ENCODE results near the gene METTL24.

Gene METTL24

GRCh38 chr6:110378552-110378951, 20.4 kb upstream of the METTL24 start:
- TF ChIP-seq CTCF (IDR thresholded peaks at IDR 0.05) (no peak), ZFX (IDR thresholded peaks at IDR 0.05; ENCODE audit: borderline replicate concordance) (no peak)

GRCh38 chr6:110369066-110369465, 10.9 kb upstream of the METTL24 start:
- no peak overlapping the region for H3K27ac ChIP-seq
- TF ChIP-seq CTCF (IDR thresholded peaks at IDR 0.05) = no peak
- TF ChIP-seq ZFX (IDR thresholded peaks at IDR 0.05; ENCODE audit: borderline replicate concordance) = no peak

More at GRCh38 chr6:110378552-110378951, 20.4 kb upstream of the METTL24 start:
- H3K27ac ChIP-seq = no peak overlapping the region

GRCh38 chr6:110368284-110368683, 10.1 kb upstream of the METTL24 start:
- no peak overlapping the region for H3K27ac ChIP-seq
- no peak for TF ChIP-seq CTCF (IDR thresholded peaks at IDR 0.05)
- no peak for TF ChIP-seq ZFX (IDR thresholded peaks at IDR 0.05; ENCODE audit: borderline replicate concordance)

- no peak for TF ChIP-seq CTCF (IDR thresholded peaks at IDR 0.05)
- TF ChIP-seq ZFX (IDR thresholded peaks at IDR 0.05; ENCODE audit: borderline replicate concordance) = no peak
These were observed 9.7 kb upstream of the METTL24 start for GRCh38 chr6:110367825-110368224.

GRCh38 chr6:110366975-110367374, 8.8 kb upstream of the METTL24 start:
- TF ChIP-seq ZFX (IDR thresholded peaks at IDR 0.05; ENCODE audit: borderline replicate concordance) = no peak
- TF ChIP-seq CTCF (IDR thresholded peaks at IDR 0.05) = no peak
- no peak overlapping the region for H3K27ac ChIP-seq

More at GRCh38 chr6:110367825-110368224, 9.7 kb upstream of the METTL24 start:
- no peak overlapping the region for H3K27ac ChIP-seq

GRCh38 chr6:110366256-110366655, 8.1 kb upstream of the METTL24 start:
- no peak overlapping the region for H3K27ac ChIP-seq

GRCh38 chr6:110364364-110365105, 6.4 kb upstream of the METTL24 start:
- H3K27ac ChIP-seq = no peak overlapping the region
- TF ChIP-seq CTCF (IDR thresholded peaks at IDR 0.05) (no peak), ZFX (IDR thresholded peaks at IDR 0.05; ENCODE audit: borderline replicate concordance) (no peak)

More at GRCh38 chr6:110366256-110366655, 8.1 kb upstream of the METTL24 start:
- TF ChIP-seq ZFX (IDR thresholded peaks at IDR 0.05; ENCODE audit: borderline replicate concordance) = no peak
